Gastrocnemius medialis (tissue), 4 donors: ENCODE measurements around the gene CHI3L2.

Experiments used
- POLR2A ChIP-seq, 2 donors: fragments of 450-650 bp; IDR thresholded peaks; one replicate each; pipeline ENCODE4 v1.6.1; 2017; ENCODE audit warnings: antibody characterized with exemption in 2 of 2, mild to moderate bottlenecking in 2 of 2, moderate library complexity in 2 of 2
- TF ChIP-seq, protein P1 (sequence below), 5 experiments: fragments of 450-650 bp in 3 of 5; fragments of 200-600 bp in 2 of 5; sonication (generic) in 2 of 5; IDR thresholded peaks in 4 of 5; conservative IDR thresholded peaks in 1 of 5; 1 replicate in 4 of 5; 2 replicates in 1 of 5; pipeline ENCODE4 v1.5.1; 2016 to 2019; ENCODE audit warnings: antibody characterized with exemption in 5 of 5, mild to moderate bottlenecking in 3 of 5, moderate library complexity in 3 of 5

- TF ChIP-seq, protein P1, sequence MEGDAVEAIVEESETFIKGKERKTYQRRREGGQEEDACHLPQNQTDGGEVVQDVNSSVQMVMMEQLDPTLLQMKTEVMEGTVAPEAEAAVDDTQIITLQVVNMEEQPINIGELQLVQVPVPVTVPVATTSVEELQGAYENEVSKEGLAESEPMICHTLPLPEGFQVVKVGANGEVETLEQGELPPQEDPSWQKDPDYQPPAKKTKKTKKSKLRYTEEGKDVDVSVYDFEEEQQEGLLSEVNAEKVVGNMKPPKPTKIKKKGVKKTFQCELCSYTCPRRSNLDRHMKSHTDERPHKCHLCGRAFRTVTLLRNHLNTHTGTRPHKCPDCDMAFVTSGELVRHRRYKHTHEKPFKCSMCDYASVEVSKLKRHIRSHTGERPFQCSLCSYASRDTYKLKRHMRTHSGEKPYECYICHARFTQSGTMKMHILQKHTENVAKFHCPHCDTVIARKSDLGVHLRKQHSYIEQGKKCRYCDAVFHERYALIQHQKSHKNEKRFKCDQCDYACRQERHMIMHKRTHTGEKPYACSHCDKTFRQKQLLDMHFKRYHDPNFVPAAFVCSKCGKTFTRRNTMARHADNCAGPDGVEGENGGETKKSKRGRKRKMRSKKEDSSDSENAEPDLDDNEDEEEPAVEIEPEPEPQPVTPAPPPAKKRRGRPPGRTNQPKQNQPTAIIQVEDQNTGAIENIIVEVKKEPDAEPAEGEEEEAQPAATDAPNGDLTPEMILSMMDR (IDR thresholded peaks at IDR 0.05 in 4 of 5, conservative IDR thresholded peaks at IDR 0.05 in 1 of 5): no peak
- no peak for TF ChIP-seq POLR2A (IDR thresholded peaks at IDR 0.05)
Observed at GRCh38 chr1:111227851-111228747, 586 bp downstream of the CHI3L2 start.
